Gastrocnemius medialis (tissue), 4 donors: ENCODE results near the gene LAMP1.

Experiments used
- POLR2A ChIP-seq, 2 donors: fragments of 450-650 bp; IDR thresholded peaks; one replicate each; pipeline ENCODE4 v1.6.1; 2017; ENCODE audit warnings: antibody characterized with exemption in 2 of 2, mild to moderate bottlenecking in 2 of 2, moderate library complexity in 2 of 2
- TF ChIP-seq, protein P1 (sequence below), 5 experiments: fragments of 450-650 bp in 3 of 5; fragments of 200-600 bp in 2 of 5; sonication (generic) in 2 of 5; IDR thresholded peaks in 4 of 5; conservative IDR thresholded peaks in 1 of 5; 1 replicate in 4 of 5; 2 replicates in 1 of 5; pipeline ENCODE4 v1.5.1; 2016 to 2019; ENCODE audit warnings: antibody characterized with exemption in 5 of 5, mild to moderate bottlenecking in 3 of 5, moderate library complexity in 3 of 5

DNA sequence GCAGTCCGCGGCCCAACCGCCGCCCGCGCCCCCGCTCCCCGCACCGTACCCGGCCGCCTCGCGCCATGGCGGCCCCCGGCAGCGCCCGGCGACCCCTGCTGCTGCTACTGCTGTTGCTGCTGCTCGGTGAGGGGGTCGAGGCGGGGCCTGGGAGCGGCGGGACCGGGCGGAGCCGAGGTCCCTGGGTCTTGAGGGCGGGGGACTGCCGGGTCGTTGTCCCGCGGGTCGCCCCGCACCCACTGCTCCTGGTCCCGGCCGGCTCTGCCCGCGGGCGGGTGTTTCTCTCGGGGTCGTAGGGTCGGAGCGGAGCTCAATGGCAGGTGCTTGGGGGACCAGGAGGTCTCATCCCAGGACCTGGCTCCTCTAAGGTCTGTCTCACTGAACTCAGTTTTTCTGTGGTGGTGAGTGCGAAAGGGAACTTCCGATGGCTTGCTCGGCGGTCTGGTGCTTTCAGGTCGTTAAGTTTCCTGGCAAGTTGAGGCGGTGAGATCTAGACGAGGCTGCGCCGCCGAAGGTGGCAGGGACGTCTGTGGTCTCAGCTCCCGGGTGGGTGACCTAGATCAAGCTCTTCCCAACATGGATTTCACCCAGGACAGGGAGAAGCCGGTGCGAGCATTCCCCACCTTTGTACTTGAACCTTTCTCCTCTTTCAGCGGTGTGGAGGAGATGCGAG lies 467 bp downstream of the LAMP1 start:
- TF ChIP-seq, protein P1, sequence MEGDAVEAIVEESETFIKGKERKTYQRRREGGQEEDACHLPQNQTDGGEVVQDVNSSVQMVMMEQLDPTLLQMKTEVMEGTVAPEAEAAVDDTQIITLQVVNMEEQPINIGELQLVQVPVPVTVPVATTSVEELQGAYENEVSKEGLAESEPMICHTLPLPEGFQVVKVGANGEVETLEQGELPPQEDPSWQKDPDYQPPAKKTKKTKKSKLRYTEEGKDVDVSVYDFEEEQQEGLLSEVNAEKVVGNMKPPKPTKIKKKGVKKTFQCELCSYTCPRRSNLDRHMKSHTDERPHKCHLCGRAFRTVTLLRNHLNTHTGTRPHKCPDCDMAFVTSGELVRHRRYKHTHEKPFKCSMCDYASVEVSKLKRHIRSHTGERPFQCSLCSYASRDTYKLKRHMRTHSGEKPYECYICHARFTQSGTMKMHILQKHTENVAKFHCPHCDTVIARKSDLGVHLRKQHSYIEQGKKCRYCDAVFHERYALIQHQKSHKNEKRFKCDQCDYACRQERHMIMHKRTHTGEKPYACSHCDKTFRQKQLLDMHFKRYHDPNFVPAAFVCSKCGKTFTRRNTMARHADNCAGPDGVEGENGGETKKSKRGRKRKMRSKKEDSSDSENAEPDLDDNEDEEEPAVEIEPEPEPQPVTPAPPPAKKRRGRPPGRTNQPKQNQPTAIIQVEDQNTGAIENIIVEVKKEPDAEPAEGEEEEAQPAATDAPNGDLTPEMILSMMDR (IDR thresholded peaks at IDR 0.05 in 4 of 5, conservative IDR thresholded peaks at IDR 0.05 in 1 of 5), result no peak
- no peak for TF ChIP-seq POLR2A (IDR thresholded peaks at IDR 0.05)
